HPDE6-E6E7 (cell line): Measurements from ENCODE around the gene DDAH2.
A peak's percentile ranks its signal among the peaks of the same experiment; 100 is the strongest.

ENCODE experiments used
- DNase-seq: peaks from one replicate; pipeline ENCODE4 v3.0.0; 2011; ENCODE audit warnings: missing footprints; ENCODE audit errors: extremely low spot score

The DDAH2 gene

DNA sequence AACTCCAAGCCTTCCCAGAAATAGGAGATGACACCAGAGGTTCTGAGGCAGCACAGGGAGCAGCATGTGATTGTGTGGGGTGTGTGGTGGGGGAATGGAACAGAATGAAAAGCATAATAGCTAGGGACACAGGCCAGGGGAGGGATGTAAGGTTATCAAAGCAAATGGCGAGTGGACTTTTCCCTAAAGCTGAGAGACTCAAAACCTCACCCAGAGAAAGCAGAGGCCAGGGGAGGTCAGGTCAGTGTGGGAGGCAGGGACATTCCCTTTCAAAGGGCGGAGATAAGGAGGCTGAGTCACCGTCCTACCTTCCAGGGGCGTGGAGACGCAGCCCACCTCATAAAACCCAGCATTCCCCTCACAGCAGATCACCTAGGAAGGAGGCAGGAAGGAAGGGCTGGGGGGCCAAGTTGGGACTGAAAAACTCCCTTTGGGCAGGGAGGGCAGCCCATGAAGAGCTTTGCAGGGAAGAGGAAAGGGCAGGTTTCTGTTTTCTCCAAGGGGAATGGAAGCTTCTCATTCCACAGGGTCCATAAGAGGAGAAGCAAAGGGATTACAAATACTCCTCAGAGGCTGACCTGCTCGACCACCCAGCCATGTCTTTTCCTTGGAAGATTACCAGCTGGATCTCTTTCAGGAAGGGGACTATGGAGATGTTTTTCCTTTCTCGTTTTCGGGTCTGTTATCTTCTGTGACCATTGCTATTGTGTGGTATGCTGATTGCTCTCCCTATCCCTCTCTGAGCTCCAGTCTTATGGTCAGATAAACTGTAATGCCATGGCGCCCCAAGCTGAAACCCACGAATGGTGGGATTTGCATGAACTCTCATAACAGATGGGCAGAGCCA is 38.6 kb downstream of the DDAH2 start:
- no peak for DNase-seq

DNA sequence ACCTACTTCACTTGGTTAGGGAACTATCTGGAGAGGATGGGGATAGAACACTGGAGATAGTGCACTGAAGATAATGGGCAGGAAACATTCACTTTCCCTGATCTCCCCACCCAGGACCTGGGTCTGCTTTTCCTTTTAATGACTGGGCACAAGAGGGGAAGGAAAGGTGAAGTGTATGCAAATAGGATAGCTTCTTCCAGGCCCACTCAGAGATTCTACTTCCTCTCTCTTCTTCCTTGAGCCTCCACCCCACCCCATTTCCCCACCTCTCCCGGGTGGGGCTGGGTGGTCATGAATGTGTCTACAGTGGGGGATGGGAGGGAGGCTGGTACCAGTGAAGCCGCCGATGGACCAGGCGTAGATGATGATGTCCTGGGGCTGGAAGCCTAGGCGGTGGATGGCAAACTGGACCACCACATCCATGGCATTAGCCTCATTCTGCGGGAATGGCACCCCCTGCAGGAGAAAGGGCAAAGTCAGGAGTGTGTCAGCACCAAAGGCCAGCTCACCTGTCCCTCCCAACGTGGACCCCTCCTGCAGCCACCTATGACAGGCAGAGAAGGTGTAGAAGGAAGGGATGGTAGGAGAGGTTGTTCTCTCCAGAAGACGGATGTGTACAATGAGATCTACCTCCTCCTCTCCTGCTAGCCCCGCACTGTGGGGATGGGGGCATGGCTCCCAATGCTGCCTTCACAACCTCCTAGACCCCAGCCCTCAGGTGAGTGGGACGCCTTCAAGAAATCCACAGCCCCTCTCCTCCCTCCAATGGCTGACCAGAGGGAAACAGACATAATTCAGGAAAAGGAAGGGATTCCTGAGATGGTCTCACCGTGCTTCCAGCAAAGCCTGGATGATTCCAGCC is 39.6 kb downstream of the DDAH2 start:
- no peak for DNase-seq

DNA sequence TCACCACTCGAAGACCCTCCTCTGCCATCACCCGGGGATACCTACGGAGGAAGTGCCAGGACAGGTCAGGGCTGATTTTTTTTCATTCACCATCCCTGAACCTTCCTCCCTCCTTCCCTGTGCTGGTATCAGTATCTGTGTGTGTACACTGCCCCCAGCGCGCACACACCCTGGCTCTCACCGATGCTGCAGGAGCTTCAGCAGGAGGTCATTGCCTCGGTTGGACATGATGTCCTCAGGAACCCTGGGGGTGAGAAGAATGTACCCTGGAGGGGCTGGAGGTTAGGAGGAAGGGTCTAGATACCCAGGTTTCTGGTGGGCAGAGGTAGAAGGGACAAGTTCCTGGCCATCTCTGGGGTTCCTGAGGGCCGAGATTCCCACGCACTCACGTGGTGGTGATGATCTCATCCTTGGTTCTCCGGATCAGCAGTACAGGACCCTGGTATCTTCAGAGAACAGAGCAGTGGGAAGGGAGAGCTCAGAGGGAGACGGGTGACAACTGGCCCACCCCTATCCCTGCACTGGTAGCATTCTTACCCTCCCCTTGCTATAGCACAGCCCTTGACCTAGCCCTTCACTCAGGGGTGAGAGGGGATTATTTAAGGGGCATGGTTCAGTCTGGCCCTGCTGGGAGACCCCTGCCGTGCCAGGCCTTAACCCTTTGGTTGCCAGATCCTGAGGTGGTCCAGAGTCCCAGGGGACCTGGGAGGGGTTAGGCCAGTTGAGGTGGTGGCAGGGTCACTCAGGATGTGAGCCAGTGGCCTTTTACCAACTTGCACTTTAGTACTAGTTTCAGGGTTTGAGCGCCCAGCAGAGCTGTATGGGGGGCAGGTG is 41.0 kb downstream of the DDAH2 start:
- no peak for DNase-seq

GRCh38 chr6:31687321-31687720 is 41.8 kb downstream of the DDAH2 start:
- DNase-seq, result no peak

- DNase-seq, result no peak
Observed at GRCh38 chr6:31686483-31686882, 42.6 kb downstream of the DDAH2 start.

GRCh38 chr6:31683591-31683990 is 45.5 kb downstream of the DDAH2 start:
- no peak for DNase-seq

GRCh38 chr6:31681135-31681671 is 47.9 kb downstream of the DDAH2 start:
- no peak for DNase-seq

DNA sequence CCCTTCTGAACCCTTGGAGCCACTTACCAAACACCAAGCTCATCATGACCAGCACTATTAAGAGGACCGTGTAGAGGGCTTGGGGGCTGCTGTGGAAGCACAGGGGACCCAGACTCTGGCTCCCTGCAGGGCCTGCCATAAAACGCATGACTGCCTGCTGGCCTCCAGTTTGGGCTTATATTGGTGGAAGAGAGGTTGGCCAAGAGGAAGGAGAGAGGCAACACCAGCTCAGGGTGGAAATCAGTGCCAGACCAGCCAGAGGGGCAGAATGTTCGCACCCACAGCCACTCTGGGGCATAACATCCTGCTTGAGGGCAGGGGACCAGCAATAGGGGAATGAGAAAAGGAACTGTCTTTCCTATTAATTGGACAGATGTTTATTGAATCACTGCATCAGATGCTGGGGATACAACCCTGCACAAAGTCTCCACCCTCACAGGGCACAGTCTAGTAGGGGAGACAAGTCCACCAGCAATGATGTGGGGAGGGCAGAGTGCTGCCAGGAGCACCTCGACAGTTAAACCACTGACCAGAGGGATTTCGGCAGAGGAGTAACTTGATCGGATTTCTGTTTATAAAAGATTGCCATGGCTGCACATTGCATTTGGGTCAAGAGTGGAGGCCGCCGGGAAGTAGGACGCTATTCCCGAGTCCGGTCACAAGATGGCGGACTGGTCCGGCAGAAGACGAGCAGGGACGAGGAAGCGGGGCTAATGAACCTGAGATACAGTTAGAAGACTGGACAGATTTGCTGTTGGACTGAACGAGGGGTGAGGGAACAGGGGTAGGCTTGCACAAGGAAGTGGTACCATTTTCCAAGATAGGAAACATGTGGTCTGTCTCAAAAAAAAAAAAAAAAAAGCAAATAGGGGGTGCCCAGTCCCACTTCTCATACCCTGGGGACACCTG is 48.6 kb downstream of the DDAH2 start, which contains the start of gene LY6G5C:
LY6G5C (minus strand) TSS at position 842 of the 909 bp plus-strand sequence; CDS start at position 148, 694 bp downstream.
- DNase-seq, result peak; percentile 69

DNA sequence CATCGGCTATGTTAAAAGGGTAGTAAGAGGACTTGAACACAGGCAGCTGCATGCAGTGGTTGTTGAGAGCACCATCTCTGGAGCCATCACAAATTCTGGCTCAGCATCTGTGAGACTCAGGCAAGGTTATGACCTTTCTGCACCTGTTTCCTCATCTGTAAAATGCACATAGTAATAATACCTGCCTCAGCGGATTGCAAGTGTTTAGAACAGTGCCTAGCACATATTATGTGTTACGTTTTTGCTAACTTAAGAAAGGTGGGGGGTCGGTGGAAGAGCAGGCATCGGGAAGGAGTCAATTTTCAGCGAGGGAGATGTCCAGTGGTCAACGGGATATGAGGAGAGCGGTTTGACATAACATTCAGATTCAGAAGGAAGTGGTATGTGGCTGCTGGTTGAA is 51.1 kb downstream of the DDAH2 start:
- no peak for DNase-seq
